Measurements from ENCODE around the gene SH2B3. TPM values are rescaled to one million over a fixed set of nuclear protein-coding genes. Genes with fewer than 3 reads are reported as not detected.

The SH2B3 gene
- total and polyA plus RNA-seq, 2 of the 13 experiments (the other 11 are each of a cell fraction or from before 2014, with no cell fraction given), result 6.8 to 6.9 TPM

- TF ChIP-seq CEBPB (IDR thresholded peaks at IDR 0.05; ENCODE audit: borderline replicate concordance, low read depth, low read length) (no peak), ZNF383 (CRISPR knock-in tag; IDR thresholded peaks at IDR 0.05; ENCODE audit: borderline replicate concordance) (no peak), GABPA (IDR thresholded peaks at IDR 0.05; ENCODE audit: low read depth, low read length) (no peak), GABPA (CRISPR knock-in tag; IDR thresholded peaks at IDR 0.05; ENCODE audit: low read depth) (no peak), ATF5 (CRISPR knock-in tag; IDR thresholded peaks at IDR 0.05; ENCODE audit: low read depth) (no peak), MEF2D (CRISPR knock-in tag; IDR thresholded peaks at IDR 0.05) (no peak), RBM39 (IDR thresholded peaks at IDR 0.05; ENCODE audit: low read depth, low read length, poor library complexity, severe bottlenecking) (no peak), ZFP62 (CRISPR knock-in tag; IDR thresholded peaks at IDR 0.05) (no peak)
These were observed 62.1 kb downstream of the SH2B3 start (continued) for GRCh38 chr12:111467857-111468241.

GRCh38 chr12:111469401-111469800, 63.7 kb downstream of the SH2B3 start:
- WGBS (ENCODE audit: low lambda C conversion rate), result 91% methylated on average over 2 of the region's 2 CpGs
- BruUV-seq (replicated peaks), result no TSS peak
- peaks cover 11% of the 10 kb centered on the region; the same call in 1 of the 2 replicates for H4K20me1 ChIP-seq (ENCODE audit: insufficient read depth, low read length)
- no peaks in the 10 kb centered on the region for H3K79me2 ChIP-seq (ENCODE audit: insufficient read depth, low read length)
- H3K4me3 ChIP-seq (replicated peaks in 1 of 3; ENCODE audit: insufficient read depth in 1 of 3, low read depth in 2 of 3, low read length in 3 of 3), result no peak overlapping the region
- in situ Hi-C loops (cut with HindIII; ENCODE audit: extremely low pct_ligation_motif_present, low pct_unique_long_range_greater_than_20kb) (no loop called here), intact Hi-C loops (cut with micrococcal nuclease; ENCODE audit: unreplicated experiment) (no loop called here)
- TF ChIP-seq ZNF773 (CRISPR knock-in tag; IDR thresholded peaks at IDR 0.05; ENCODE audit: borderline replicate concordance), result no peak
- TF ChIP-seq PITX1 (CRISPR knock-in tag; IDR thresholded peaks at IDR 0.05), result no peak
- TF ChIP-seq ZNF563 (CRISPR knock-in tag; IDR thresholded peaks at IDR 0.05), result no peak
- no peak for TF ChIP-seq ZFP36L2 (CRISPR knock-in tag; IDR thresholded peaks at IDR 0.05)
- TF ChIP-seq, protein P1, sequence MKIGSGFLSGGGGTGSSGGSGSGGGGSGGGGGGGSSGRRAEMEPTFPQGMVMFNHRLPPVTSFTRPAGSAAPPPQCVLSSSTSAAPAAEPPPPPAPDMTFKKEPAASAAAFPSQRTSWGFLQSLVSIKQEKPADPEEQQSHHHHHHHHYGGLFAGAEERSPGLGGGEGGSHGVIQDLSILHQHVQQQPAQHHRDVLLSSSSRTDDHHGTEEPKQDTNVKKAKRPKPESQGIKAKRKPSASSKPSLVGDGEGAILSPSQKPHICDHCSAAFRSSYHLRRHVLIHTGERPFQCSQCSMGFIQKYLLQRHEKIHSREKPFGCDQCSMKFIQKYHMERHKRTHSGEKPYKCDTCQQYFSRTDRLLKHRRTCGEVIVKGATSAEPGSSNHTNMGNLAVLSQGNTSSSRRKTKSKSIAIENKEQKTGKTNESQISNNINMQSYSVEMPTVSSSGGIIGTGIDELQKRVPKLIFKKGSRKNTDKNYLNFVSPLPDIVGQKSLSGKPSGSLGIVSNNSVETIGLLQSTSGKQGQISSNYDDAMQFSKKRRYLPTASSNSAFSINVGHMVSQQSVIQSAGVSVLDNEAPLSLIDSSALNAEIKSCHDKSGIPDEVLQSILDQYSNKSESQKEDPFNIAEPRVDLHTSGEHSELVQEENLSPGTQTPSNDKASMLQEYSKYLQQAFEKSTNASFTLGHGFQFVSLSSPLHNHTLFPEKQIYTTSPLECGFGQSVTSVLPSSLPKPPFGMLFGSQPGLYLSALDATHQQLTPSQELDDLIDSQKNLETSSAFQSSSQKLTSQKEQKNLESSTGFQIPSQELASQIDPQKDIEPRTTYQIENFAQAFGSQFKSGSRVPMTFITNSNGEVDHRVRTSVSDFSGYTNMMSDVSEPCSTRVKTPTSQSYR (CRISPR knock-in tag; IDR thresholded peaks at IDR 0.05; ENCODE audit: borderline replicate concordance), result no peak
- no peak for TF ChIP-seq ZNF678 (CRISPR knock-in tag; IDR thresholded peaks at IDR 0.05)
- no peak for TF ChIP-seq SRSF1 (optimal IDR thresholded peaks at IDR 0.05; ENCODE audit: low read depth, low read length)
- TF ChIP-seq DMAP1 (CRISPR knock-in tag; IDR thresholded peaks at IDR 0.05), result no peak
- TF ChIP-seq, protein P2, sequence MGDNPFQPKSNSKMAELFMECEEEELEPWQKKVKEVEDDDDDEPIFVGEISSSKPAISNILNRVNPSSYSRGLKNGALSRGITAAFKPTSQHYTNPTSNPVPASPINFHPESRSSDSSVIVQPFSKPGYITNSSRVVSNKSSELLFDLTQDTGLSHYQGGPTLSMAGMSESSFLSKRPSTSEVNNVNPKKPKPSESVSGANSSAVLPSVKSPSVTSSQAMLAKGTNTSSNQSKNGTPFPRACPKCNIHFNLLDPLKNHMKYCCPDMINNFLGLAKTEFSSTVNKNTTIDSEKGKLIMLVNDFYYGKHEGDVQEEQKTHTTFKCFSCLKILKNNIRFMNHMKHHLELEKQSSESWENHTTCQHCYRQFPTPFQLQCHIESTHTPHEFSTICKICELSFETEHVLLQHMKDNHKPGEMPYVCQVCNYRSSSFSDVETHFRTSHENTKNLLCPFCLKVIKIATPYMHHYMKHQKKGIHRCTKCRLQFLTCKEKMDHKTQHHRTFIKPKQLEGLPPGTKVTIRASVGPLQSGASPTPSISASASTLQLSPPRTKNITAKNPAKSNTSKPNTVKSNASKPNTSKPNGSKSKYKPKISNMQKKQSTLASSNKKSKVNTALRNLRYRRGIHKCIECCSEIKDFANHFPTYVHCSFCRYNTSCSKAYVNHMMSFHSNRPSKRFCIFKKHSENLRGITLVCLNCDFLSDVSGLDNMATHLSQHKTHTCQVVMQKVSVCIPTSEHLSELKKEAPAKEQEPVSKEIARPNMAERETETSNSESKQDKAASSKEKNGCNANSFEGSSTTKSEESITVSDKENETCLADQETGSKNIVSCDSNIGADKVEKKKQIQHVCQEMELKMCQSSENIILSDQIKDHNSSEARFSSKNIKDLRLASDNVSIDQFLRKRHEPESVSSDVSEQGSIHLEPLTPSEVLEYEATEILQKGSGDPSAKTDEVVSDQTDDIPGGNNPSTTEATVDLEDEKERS (CRISPR knock-in tag; IDR thresholded peaks at IDR 0.05), result no peak
- no peak for TF ChIP-seq ERF (CRISPR knock-in tag; IDR thresholded peaks at IDR 0.05)
- no peak for FAIRE-seq
- peaks cover 15% of the 10 kb centered on the region for H3K4me1 ChIP-seq (ENCODE audit: insufficient read depth, low read length)
- CTCF ChIA-PET (ENCODE audit: low intra/inter-chr PET ratio, low total read pairs), result no interaction called here
- H3K27ac ChIP-seq (ENCODE audit: extremely low read length, insufficient read depth, low read length), result no peak overlapping the region
- no peak for DNase-seq (ENCODE audit: low spot score)
- no peak overlapping the region for H2AFZ ChIP-seq (ENCODE audit: low read length)
- H3K9ac ChIP-seq (ENCODE audit: insufficient read depth, low read depth, low read length), result no peak overlapping the region
- no peak overlapping the region for H3K4me2 ChIP-seq (ENCODE audit: low read depth, low read length)
- H3K9me3 ChIP-seq (ENCODE audit: low read length), result no peaks in the 10 kb centered on the region
- H3K27me3 ChIP-seq (ENCODE audit: control insufficient read depth in 1 of 2, insufficient read depth in 2 of 2, low read length in 2 of 2), result no peaks in the 10 kb centered on the region
- POLR2A ChIA-PET, result no interaction called here
- H3K36me3 ChIP-seq (replicated peaks in 1 of 2; ENCODE audit: control insufficient read depth in 1 of 2, insufficient read depth in 2 of 2, low read length in 2 of 2), result peaks cover 20 to 68% of the 10 kb centered on the region in 2 experiments
- no peak for ATAC-seq

Data from HepG2 (cell line).